K562 (cell line): Measurements from ENCODE around the gene CAPRIN1. TPM values are rescaled to one million over a fixed set of nuclear protein-coding genes. Genes with fewer than 3 reads are reported as not detected.

ENCODE experiments used
- ARID2 ChIP-seq: fragments of 450-650 bp; IDR thresholded peaks from 2 replicates; pipeline ENCODE4 v1.6.1; 2017; ENCODE audit warnings: antibody characterized with exemption, mild to moderate bottlenecking
- DNMT1 ChIP-seq: fragments of 450-650 bp; IDR thresholded peaks from 2 replicates; pipeline ENCODE4 v1.6.1; 2016; ENCODE audit warnings: antibody characterized with exemption, mild to moderate bottlenecking
- ETS2 ChIP-seq: IDR thresholded peaks from 2 replicates; pipeline ENCODE4 v1.6.1; 2016; ENCODE audit warnings: borderline replicate concordance, missing genetic modification characterization, mild to moderate bottlenecking, moderate library complexity, missing compliant biosample characterization; ENCODE audit not compliant: poor library complexity, severe bottlenecking
- GABPB2 ChIP-seq: fragments of 250-450 bp; sonication (Bioruptor Pico); conservative IDR thresholded peaks from 2 replicates; pipeline ENCODE4 v1.5.1; 2021; ENCODE audit warnings: mild to moderate bottlenecking
- HDGF ChIP-seq: fragments of 450-650 bp; IDR thresholded peaks from 2 replicates; pipeline ENCODE4 v1.6.1; 2016
- KLF13 ChIP-seq: fragments of 450-650 bp; IDR thresholded peaks from 2 replicates; pipeline ENCODE4 v1.6.1; 2016; ENCODE audit warnings: missing genetic modification characterization, low read depth, mild to moderate bottlenecking, missing compliant biosample characterization, moderate library complexity, borderline replicate concordance
- NFYB ChIP-seq: IDR thresholded peaks from 2 replicates; pipeline ENCODE4 v1.6.1; 2011; ENCODE audit warnings: mild to moderate bottlenecking, moderate library complexity; ENCODE audit not compliant: insufficient read length; ENCODE audit errors: extremely low read depth
- PHB2 ChIP-seq: fragments of 450-650 bp; IDR thresholded peaks from 2 replicates; pipeline ENCODE4 v1.6.1; 2017; ENCODE audit warnings: low read depth
- PTTG1 ChIP-seq: fragments of 450-650 bp; IDR thresholded peaks from 2 replicates; pipeline ENCODE4 v1.6.1; 2016; ENCODE audit warnings: low read depth, mild to moderate bottlenecking, missing genetic modification characterization, missing compliant biosample characterization
- RCOR1 ChIP-seq, 2 experiments: IDR thresholded peaks; 2 replicates each; pipeline ENCODE4 v1.6.1; 2012; ENCODE audit warnings: low read depth in 2 of 2, low read length in 2 of 2, borderline replicate concordance in 1 of 2, improper control_type of control experiment in 1 of 2
- SIRT6 ChIP-seq: IDR thresholded peaks from one replicate; pipeline ENCODE4 v1.6.1; 2012; ENCODE audit warnings: low read depth, mild to moderate bottlenecking, control low read depth, inconsistent platforms, low read length, moderate library complexity
- TEAD2 ChIP-seq: fragments of 450-650 bp; IDR thresholded peaks from 2 replicates; pipeline ENCODE4 v1.6.1; 2016; ENCODE audit warnings: missing genetic modification characterization, control low read depth, missing compliant biosample characterization
- TGIF2 ChIP-seq: sonication (generic); formaldehyde crosslinking; IDR thresholded peaks from 2 replicates; pipeline ENCODE4 v1.8.1; 2022; ENCODE audit warnings: mild to moderate bottlenecking, missing genetic modification reagents, moderate library complexity
- U2AF2 ChIP-seq: fragments of 200-400 bp; formaldehyde crosslinking; optimal IDR thresholded peaks from 2 replicates; pipeline ENCODE3; 2017; ENCODE audit warnings: low read depth, mild to moderate bottlenecking, low read length
- ZNF311 ChIP-seq: fragments of 250-450 bp; sonication (Bioruptor Pico); IDR thresholded peaks from 2 replicates; pipeline ENCODE4 v1.4.0; 2020; ENCODE audit warnings: mild to moderate bottlenecking, moderate library complexity
- ZNF384 ChIP-seq: IDR thresholded peaks from 2 replicates; pipeline ENCODE4 v1.6.1; 2012; ENCODE audit warnings: low read depth, low read length, improper control_type of control experiment
- ZNF41 ChIP-seq: fragments of 250-450 bp; sonication (Bioruptor Pico); conservative IDR thresholded peaks from 2 replicates; pipeline ENCODE4 v1.4.0; 2020; ENCODE audit warnings: mild to moderate bottlenecking
- ZZZ3 ChIP-seq: fragments of 450-650 bp; IDR thresholded peaks from 2 replicates; pipeline ENCODE4 v1.6.1; 2016; ENCODE audit warnings: antibody characterized with exemption, mild to moderate bottlenecking, moderate library complexity
- polyA plus RNA-seq, 8 experiments: library from polyadenylated mRNA; depleted of rRNA in 4 of 8; stranded (reverse) in 5 of 8; unstranded in 3 of 8; fragments of >200 nt; fragmentation: Nextera tagmentation in 2 of 8; fragmentation: Illumina TruSeq in 1 of 8; extraction: Ambion mirVana in 2 of 8; extraction: Trizol in 1 of 8; gene quantifications; 2 replicates each; pipeline versions ENCODE4 v1.2.1 to v1.2.3, GENCODE V29; 2011 to 2014; ENCODE audit warnings: inconsistent platforms in 1 of 8, missing spikeins in 1 of 8
- total RNA-seq, 7 experiments: library from RNA; depleted of rRNA in 6 of 7; stranded (reverse); fragments of >200 nt in 6 of 7; fragmentation: Illumina TruSeq in 2 of 7; extraction: Trizol in 2 of 7; gene quantifications; 2 replicates each; pipeline versions ENCODE4 v1.2.1 to v1.2.3, GENCODE V29; 2011 to 2021; ENCODE audit warnings: low replicate concordance in 1 of 7
- TF ChIP-seq, protein P1 (sequence below): fragments of 250-450 bp; sonication (Bioruptor Pico); IDR thresholded peaks from 2 replicates; pipeline ENCODE4 v1.5.0; 2021; ENCODE audit warnings: mild to moderate bottlenecking, moderate library complexity
- TF ChIP-seq, protein P2 (sequence below): sonication (generic); formaldehyde crosslinking; IDR thresholded peaks from 2 replicates; pipeline ENCODE4 v1.8.0; 2022; ENCODE audit warnings: mild to moderate bottlenecking, missing genetic modification reagents, borderline replicate concordance
- TF ChIP-seq, protein P3 (sequence below): fragments of 450-650 bp; IDR thresholded peaks from 2 replicates; pipeline ENCODE4 v1.6.1; 2014; ENCODE audit warnings: low read depth, mild to moderate bottlenecking, moderate library complexity, borderline replicate concordance

CAPRIN1 gene
- total and polyA plus RNA-seq, 9 of the 15 experiments (the other 6 are each of a cell fraction or from before 2014, with no cell fraction given), result 49.6 to 271 (median 244) TPM

DNA sequence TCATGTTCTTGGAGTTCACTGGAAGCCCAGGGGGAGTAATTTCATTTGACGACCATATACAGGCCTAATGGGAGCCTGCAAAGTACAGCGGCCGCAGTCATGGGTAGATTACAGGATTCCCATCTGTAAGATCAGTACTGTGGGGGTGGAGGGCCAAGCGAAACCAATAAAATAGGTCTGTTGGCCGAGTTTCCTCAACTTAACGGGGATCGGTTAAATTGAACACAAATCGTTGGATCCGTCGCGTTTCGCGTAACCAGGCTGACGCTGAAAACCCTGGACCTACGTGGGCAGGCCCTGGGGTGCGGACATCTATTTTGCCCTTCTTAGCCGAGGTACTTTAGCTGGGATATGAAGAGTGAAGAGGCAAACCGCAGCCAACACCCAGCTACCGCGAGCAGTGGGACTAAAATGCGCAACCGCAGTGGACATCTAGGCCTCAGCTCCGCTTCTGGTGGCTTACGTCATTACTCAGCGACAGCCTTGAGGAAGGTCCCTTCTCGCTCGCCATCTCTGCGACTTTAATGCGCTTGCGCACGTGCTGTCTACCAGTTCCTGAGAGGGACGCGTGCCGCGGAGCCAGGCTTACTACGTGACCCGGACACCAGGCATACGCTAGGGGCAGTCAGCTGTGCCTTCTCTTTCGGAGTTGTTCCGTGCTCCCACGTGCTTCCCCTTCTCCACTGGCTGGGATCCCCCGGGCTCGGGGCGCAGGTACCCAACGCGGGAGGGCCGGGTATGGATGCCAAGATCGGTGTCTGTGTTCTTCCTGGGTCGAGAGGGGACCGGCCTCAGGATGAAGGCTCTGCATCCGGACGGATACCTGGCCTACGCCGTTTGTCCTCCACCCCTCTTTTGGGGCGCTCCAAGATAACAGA is 53.8 kb downstream of the CAPRIN1 start, which contains the start of gene NAT10 (continued):
- TF ChIP-seq, protein P1, sequence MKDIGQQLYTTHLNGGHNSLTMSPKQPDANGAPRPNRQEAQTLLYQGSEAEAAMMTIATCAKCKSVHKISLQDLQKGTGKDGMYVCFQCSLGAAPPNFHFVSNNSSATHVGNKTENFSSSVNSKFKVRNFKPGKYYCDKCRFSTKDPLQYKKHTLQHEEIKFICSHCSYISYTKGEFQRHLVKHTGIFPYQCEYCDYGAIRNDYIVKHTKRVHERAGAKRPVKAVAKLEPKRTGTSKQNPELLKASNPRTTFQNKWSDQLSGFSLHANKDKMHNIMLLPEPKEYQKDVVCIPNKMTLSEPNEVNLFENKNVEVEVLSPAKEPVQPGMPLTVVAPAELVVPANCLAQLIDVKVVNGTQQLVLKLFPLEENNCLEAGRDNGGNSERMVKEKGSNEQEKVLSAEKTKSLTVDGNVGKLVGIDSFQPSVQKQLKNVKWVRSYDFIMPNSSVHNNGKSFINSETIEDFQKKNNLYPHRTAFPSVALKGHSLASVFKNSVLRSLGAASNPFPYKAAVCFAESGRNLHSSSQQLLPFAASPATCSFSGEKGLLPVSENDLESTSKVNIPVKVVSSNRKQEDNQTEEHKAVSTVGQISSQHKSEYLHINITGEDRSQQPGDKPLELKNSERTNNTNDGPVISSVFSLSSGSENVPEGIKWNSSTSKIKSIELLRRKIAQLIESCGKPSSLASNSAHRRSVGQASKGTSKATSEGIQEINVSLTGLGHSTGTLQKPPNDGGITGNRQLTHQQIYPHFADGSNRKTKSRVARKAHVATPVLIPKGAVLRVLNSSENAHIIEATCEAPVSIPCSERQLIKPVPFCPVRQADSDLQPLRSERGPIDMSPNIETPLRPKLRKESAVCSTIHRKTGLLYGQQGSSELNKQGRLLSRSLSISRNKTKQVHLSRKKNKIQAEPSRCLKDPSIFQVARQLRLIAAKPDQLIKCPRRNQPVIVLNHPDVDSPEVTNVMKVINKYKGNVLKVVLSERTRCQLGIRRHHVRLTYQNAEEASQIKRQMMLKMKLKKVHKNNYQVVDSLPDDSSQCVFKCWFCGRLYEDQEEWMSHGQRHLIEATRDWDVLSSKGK (CRISPR knock-in tag), result 0 out of 2 replicates have a peak, but pooled peaks have one; percentile 56
- TF ChIP-seq ZNF384, result peak; percentile 21; the same call in 1 of the 2 replicates
- no peak for TF ChIP-seq NFYB
- peak; percentile 88 for TF ChIP-seq GABPB2 (CRISPR knock-in tag)
- TF ChIP-seq, protein P2, sequence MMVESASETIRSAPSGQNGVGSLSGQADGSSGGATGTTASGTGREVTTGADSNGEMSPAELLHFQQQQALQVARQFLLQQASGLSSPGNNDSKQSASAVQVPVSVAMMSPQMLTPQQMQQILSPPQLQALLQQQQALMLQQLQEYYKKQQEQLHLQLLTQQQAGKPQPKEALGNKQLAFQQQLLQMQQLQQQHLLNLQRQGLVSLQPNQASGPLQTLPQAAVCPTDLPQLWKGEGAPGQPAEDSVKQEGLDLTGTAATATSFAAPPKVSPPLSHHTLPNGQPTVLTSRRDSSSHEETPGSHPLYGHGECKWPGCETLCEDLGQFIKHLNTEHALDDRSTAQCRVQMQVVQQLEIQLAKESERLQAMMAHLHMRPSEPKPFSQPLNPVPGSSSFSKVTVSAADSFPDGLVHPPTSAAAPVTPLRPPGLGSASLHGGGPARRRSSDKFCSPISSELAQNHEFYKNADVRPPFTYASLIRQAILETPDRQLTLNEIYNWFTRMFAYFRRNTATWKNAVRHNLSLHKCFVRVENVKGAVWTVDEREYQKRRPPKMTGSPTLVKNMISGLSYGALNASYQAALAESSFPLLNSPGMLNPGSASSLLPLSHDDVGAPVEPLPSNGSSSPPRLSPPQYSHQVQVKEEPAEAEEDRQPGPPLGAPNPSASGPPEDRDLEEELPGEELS (CRISPR knock-in tag), result 0 out of 2 replicates have a peak, but pooled peaks have one; percentile 74
- peak; percentile 80 for TF ChIP-seq ZZZ3
- TF ChIP-seq DNMT1, result no peak
- no peak for TF ChIP-seq U2AF2
- no peak for TF ChIP-seq PHB2
- TF ChIP-seq ARID2, result peak; percentile 50; the same call in 1 of the 2 replicates
- TF ChIP-seq ZNF311 (CRISPR knock-in tag), result no peak
- TF ChIP-seq PTTG1 (tag), result no peak
- TF ChIP-seq HDGF, result no peak
- peak in 1 of 2 experiments; percentile 22; a peak in 1 of 4 replicates for TF ChIP-seq RCOR1 (IDR thresholded peaks at IDR 0.05; ENCODE audit: borderline replicate concordance in 1 of 2, low read depth in 2 of 2, low read length in 2 of 2)
- no peak for TF ChIP-seq TEAD2
- TF ChIP-seq, protein P3, sequence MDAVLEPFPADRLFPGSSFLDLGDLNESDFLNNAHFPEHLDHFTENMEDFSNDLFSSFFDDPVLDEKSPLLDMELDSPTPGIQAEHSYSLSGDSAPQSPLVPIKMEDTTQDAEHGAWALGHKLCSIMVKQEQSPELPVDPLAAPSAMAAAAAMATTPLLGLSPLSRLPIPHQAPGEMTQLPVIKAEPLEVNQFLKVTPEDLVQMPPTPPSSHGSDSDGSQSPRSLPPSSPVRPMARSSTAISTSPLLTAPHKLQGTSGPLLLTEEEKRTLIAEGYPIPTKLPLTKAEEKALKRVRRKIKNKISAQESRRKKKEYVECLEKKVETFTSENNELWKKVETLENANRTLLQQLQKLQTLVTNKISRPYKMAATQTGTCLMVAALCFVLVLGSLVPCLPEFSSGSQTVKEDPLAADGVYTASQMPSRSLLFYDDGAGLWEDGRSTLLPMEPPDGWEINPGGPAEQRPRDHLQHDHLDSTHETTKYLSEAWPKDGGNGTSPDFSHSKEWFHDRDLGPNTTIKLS, result peak; percentile 75
- TF ChIP-seq KLF13, result no peak
- TF ChIP-seq ZNF41, result peak; percentile 82
- no peak for TF ChIP-seq ETS2 (tag)
- peak; percentile 41 for TF ChIP-seq SIRT6
- no peak; the same call in 1 of the 2 replicates for TF ChIP-seq TGIF2
